C4-2B (cell line): ENCODE results near the gene ZBTB20.

Source experiments
- H3K27ac ChIP-seq: fragments of 450-650 bp; 2 replicates; pipeline ENCODE4 v1.5.1; 2017
- CTCF ChIP-seq: fragments of 450-650 bp; conservative IDR thresholded peaks from 2 replicates; pipeline ENCODE4 v1.5.1; 2017; ENCODE audit warnings: mild to moderate bottlenecking
- ZFX ChIP-seq: fragments of 450-650 bp; IDR thresholded peaks from 2 replicates; pipeline ENCODE4 v1.6.1; 2017

ZBTB20 gene

GRCh38 chr3:114389156-114389555, 757.9 kb downstream of the ZBTB20 start:
- H3K27ac ChIP-seq = no peak overlapping the region

GRCh38 chr3:114384558-114384903, 762.6 kb downstream of the ZBTB20 start:
- TF ChIP-seq ZFX (no peak), CTCF (no peak)
- no peak overlapping the region for H3K27ac ChIP-seq

More at GRCh38 chr3:114389156-114389555, 757.9 kb downstream of the ZBTB20 start:
- TF ChIP-seq CTCF (no peak), ZFX (no peak)

GRCh38 chr3:114383875-114384557, 763.1 kb downstream of the ZBTB20 start:
- no peak overlapping the region for H3K27ac ChIP-seq
- TF ChIP-seq CTCF = peak; percentile 92
- no peak for TF ChIP-seq ZFX

GRCh38 chr3:114380233-114380651, 766.8 kb downstream of the ZBTB20 start:
- H3K27ac ChIP-seq = no peak overlapping the region
- no peak for TF ChIP-seq CTCF
- no peak for TF ChIP-seq ZFX

GRCh38 chr3:114379266-114379665, 767.8 kb downstream of the ZBTB20 start:
- no peak for TF ChIP-seq ZFX
- TF ChIP-seq CTCF = no peak
- no peak overlapping the region for H3K27ac ChIP-seq

- TF ChIP-seq CTCF = no peak
- TF ChIP-seq ZFX = no peak
- H3K27ac ChIP-seq = no peak overlapping the region
Observed at GRCh38 chr3:114378760-114379159, 768.3 kb downstream of the ZBTB20 start.

GRCh38 chr3:114377426-114377825, 769.7 kb downstream of the ZBTB20 start:
- no peak for TF ChIP-seq CTCF
- no peak for TF ChIP-seq ZFX
- no peak overlapping the region for H3K27ac ChIP-seq
